Stimulated activated CD4-positive, alpha-beta T cell treated with anti-CD3 and anti-CD28 coated beads, Interleukin-12 subunit alpha, Interleukin-12 subunit beta, amount 100 ng/mL, for 24 hours (primary cell): ENCODE results near the gene GPR17.

Experiments used
- DNase-seq, 2 experiments: peaks; one replicate each; pipeline ENCODE4 v3.0.0-alpha.2; 2020; ENCODE audit warnings: low read depth in 2 of 2

GPR17 gene

DNA sequence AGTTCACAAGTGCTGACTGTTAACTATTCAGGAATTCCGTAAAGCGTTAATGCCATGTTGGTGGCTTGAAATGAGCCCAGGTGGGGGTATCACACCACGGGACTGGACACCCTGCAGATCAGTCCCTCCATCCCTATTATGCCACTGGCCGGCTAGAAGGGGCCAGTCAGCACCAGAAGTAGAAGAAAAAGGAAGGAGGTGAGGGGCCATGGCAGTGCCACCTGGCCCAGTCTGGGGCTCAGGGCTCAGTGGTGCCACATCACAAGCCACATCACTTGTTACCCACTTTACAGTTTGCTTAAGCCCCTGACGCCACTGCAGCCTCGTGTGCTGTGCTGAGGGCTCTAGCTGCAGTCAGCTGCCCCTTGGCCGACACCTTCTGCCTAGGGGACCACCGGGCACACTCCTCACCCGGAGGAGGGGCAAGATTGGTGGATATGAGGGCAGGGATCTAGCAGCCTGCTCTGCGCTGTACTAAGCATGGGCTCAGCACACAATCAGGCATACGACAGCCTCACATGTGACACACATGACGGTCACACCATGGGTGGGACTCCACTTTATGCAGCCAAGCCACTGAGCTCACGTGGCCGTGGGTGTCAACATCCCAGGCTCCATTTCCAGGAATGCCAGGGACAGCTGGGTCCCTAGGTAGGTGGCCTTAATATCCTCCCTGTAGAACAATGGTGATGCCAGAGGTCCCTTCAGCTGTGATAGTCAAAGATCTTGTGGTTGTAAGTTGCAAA is 25.8 kb downstream of the GPR17 start:
- DNase-seq, result no peak

- no peak for DNase-seq
These were observed 26.6 kb downstream of the GPR17 start for GRCh38 chr2:127672341-127673224.

DNA sequence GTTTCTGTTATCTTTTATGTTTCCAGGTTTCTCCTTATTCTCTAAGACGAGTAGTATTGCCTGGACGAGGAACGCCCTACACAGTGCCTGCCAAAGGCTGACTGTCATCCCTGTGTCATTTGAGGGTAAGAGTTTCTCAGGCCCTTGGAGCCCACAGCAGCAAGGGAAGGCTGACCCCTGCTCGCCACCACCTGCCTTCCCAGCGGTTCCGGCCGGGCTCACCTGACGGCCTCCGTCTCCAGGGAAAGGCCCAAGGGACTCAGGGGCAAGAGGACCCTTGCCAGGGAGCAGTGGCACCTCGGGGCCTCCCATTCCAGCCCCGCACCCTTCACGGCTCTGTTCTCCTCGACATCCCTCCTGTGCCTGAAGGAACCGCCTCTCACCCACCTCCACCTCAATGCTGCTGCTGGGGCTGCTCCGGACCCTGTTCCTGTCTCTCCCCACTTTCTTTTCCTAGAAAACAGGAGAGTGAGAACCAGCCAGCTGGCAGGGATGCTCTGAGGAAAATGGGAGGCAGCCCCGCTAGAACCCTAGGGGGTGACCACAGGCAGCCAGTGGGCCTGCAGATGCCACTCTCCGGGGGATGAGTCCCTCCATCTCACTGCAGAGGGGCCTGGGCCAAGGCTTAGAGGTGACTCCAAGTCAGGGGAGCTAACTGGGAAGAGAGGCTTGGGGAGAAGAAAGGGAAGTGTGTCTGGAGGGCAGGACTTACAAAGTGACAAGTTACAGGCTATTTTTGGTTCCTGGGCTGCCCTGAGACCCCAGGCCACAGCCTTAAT is 27.5 kb downstream of the GPR17 start:
- no peak for DNase-seq

- no peak for DNase-seq
These were observed 28.6 kb downstream of the GPR17 start for GRCh38 chr2:127674241-127675209.

- DNase-seq, result no peak
These were observed 29.6 kb downstream of the GPR17 start, which contains the start of gene LIMS2 for GRCh38 chr2:127675331-127676261. Gene LIMS2, minus strand, starts transcription at chr2:127675530. Its CDS starts 506 bp downstream, at chr2:127675024.

DNA sequence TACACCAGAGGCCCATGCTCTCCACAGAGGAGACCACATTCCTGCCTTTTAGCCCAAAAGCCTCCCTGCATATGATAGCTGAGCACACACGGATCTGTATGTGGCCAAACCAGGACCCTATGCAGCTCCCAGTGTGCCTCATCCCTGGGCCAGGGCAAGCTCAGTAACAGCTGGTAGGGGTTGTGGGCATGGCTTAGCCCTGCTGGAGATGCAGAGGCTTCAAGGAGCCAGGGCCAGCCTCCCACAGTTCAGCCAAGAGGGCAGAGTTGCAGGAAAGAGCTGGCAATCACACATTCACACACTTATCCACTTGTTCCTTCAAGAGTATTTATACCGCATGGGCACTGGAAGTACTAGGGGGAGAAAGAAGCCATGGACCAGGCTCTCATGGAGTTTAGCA is 31.0 kb downstream of the GPR17 start:
- no peak for DNase-seq

DNA sequence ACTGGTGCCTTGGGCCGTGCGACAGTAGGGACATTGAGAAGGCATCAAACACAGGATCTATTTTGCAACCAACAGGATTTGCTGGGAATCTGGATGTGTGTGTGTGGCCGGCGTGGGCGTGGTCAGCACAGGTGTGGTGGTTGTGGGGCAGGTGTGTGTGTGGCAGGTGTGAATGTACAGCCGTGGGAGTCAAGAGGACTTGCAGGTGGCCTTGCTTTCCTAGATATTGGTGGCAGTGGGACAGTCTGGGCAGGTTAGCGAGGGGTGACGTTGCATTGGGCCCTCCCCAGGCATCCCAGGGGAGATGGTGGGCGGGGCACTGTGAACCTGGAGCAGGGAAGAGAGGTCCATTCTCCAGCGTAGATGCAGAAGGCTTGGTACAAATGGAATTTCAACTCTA is 32.6 kb downstream of the GPR17 start:
- DNase-seq, result no peak

DNA sequence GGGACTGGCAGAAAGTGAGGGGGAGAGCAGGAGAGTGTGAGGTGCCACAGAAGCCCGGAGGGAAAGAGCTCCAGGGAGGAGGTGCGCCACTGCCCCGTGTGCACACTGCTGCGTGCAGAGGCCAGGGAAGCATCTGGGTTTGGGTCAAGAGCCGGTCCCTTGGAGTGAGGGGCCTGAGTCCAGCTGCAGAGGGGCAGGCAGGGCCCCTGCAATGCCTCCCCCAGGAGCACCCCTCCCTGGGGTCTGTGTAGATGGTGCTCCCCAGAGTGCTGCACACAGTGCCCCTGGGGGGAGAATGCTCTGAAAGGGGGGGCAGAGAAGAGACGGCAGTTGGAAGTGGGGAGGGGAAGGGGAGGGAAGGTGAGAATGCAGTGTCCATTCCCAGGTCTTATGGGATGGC is 33.0 kb downstream of the GPR17 start:
- no peak for DNase-seq

- DNase-seq, result no peak
These were observed 33.9 kb downstream of the GPR17 start for GRCh38 chr2:127679680-127680361.

DNA sequence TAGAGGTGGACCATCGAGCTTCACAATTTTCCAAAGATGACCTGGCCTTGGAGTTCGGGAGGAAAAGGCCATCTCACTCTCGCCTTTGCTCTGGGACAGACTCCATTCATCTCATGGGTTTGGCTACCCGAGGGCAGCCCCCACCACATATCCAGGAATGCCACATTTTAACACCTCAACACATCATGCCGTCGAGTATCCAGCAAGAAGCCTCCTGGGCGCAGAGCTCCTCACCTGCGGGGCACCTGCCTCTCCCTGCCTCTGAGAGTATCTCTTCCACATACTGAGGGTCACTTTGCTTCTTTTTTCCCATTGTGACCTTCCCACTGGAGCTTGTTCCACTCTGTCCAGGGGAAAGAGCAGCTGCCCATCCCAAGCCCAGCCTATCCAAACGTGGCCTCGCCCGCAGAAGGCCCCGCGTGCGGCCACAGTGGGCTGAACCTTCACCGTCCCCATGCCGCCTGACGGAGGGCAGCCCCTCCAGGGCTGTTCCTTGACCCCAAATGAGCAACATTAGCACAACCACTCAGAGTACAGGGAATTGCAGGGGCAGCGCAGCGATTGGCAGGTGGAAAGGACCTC is 34.8 kb downstream of the GPR17 start:
- DNase-seq, result no peak

- DNase-seq, result no peak
These were observed 35.4 kb downstream of the GPR17 start for GRCh38 chr2:127681288-127681804.

- no peak for DNase-seq
These were observed 36.3 kb downstream of the GPR17 start for GRCh38 chr2:127681976-127682857.

DNA sequence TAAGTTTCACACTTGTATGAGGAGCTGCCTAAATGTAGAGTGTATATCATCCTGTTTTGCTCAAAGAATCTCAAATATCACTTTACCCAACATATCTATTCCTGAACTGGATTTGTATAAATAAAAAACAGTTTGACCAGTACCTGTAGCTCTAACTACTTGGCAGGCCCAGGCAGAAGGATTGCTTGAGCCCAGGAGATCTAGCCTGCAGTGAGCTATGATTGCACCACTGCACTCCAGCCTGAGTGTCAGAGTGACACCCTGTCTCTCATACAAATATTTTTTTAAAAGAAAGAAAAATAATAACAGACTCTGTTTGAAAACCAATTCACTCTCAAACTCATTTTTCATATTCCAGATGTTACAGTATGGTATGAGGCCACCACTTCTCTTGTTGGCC is 37.1 kb downstream of the GPR17 start:
- no peak for DNase-seq

GRCh38 chr2:127683757-127684156 is 37.8 kb downstream of the GPR17 start:
- no peak for DNase-seq

DNA sequence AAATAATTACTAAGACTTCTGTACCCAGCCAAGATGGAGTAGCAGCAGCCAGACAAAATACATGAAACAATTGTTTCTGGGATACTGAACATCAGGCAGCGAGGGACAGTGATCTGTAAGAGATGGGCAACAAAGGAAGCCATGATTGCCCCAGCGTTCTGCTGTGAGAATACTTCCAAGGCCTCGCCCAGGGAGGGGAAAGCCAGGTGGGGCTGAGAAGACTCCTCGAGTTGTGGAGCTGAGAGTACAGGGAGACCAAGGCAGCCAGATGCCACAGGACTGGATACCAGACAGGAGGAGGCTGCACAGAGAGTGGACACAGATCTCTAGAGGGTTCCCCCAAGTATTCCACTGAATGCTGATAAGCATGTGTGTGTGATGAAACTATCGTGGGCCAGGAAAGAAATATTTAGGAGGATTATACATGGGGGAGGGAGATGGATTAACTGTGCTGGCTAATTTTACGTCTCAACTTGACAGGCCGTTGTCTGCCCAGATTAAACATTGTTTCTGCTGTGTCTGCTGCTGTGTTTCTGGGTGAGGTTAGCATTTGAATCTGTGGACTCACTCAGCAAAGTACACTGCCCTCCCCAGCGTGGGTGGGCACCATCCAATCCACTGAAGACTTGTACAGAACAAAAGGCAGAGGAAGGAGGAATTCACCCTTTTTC is 39.6 kb downstream of the GPR17 start:
- no peak for DNase-seq

DNA sequence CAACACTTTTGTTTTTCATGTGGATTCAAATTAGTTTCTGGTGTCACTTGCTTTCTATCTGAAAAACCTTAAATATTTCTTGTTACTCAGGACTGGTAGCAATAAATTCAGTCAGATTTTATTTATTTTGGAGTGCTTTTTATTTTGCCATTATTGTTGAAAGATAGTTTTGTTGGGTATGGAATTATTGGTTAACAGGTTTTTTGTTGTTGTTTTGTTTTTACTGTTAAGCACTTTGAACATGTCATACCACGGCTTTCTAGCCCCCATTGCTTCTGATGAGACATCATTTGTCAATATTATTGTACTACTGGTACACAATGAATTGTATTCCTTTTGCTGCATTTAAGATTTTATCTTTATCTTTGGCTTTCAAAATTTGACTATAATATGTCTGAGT is 42.5 kb downstream of the GPR17 start:
- DNase-seq, result no peak

GRCh38 chr2:127690696-127691095 is 44.7 kb downstream of the GPR17 start:
- no peak for DNase-seq
